ENCODE results near the gene HS6ST1. TPM values are rescaled to one million over a fixed set of nuclear protein-coding genes. Genes with fewer than 3 reads are reported as not detected.

Gene HS6ST1
- 38.3 and 53.1 TPM in 2 replicates for total RNA-seq

GRCh38 chr2:128318776-128319464 lies at the start of gene HS6ST1:
Gene HS6ST1 (minus strand): TSS chr2:128318868. CDS start chr2:128318563, 305 bp downstream.

Other genes with a start within 250 kb of the HS6ST1 start
- gene UGGT1, start 227.7 kb downstream of the HS6ST1 start, total RNA-seq, result 60.8 and 68.7 TPM in 2 replicates